ENCODE results near the gene OGFOD3.

DNA sequence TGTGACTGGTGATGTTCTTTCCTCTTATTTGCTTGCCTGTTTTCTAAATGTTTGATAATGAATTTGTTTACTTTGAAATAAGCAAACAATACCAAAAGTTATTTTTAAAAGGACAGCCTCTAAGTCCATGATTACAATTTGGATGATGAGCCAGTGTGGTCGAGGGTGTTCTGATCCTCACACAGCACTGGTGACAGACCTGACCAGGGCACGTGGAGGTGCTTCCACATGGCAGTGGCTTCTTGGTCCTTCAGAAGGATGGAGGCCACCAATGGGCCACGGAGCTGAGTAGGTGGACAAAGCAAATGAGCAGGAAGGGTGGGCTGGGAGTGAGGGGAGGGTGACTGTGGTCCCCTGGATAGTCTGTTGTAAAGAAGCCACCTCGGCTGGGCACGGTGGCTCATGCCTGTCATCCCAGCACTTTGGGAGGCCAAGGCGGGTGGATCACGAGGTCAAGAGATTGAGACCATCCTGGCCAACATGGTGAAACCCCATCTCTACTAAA, 63.5 kb downstream of the OGFOD3 start:
- TF ChIP-seq POLR2A (IDR thresholded peaks at IDR 0.05) (no peak), POLR2AphosphoS5 (IDR thresholded peaks at IDR 0.05) (no peak), EP300 (IDR thresholded peaks at IDR 0.05) (no peak)
- TF ChIP-seq, protein P1, sequence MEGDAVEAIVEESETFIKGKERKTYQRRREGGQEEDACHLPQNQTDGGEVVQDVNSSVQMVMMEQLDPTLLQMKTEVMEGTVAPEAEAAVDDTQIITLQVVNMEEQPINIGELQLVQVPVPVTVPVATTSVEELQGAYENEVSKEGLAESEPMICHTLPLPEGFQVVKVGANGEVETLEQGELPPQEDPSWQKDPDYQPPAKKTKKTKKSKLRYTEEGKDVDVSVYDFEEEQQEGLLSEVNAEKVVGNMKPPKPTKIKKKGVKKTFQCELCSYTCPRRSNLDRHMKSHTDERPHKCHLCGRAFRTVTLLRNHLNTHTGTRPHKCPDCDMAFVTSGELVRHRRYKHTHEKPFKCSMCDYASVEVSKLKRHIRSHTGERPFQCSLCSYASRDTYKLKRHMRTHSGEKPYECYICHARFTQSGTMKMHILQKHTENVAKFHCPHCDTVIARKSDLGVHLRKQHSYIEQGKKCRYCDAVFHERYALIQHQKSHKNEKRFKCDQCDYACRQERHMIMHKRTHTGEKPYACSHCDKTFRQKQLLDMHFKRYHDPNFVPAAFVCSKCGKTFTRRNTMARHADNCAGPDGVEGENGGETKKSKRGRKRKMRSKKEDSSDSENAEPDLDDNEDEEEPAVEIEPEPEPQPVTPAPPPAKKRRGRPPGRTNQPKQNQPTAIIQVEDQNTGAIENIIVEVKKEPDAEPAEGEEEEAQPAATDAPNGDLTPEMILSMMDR (IDR thresholded peaks at IDR 0.05), result no peak

All from stomach (tissue), 4 donors.